HL-60 (cell line): ENCODE data around the gene EYA3.
"Not testable (repeated sequence)": the region's sequence is repeated elsewhere in the genome, so short reads cannot be mapped to it uniquely, and the experiment has no call there.

Source experiments
- DNase-seq, 2 experiments: peaks; one replicate each; pipeline ENCODE4 v3.0.0-alpha.2; 2010 to 2020; ENCODE audit warnings: low read depth in 1 of 2, low spot score in 1 of 2
- H3K27ac ChIP-seq: fragments of 250-450 bp; sonication (Bioruptor Pico); replicated peaks from 2 replicates; pipeline ENCODE4 v1.5.1; 2020; ENCODE audit warnings: mild to moderate bottlenecking, moderate library complexity
- H3K27me3 ChIP-seq: fragments of 250-450 bp; sonication (Bioruptor Pico); 2 replicates; pipeline ENCODE4 v1.5.1; 2021; ENCODE audit warnings: mild to moderate bottlenecking, moderate library complexity; ENCODE audit not compliant: insufficient read depth, poor library complexity, severe bottlenecking
- H3K4me3 ChIP-seq: replicated peaks from 2 replicates; pipeline ENCODE4 v1.5.1; 2011; ENCODE audit warnings: mild to moderate bottlenecking, control low read depth, low read length; ENCODE audit not compliant: insufficient read depth
- CTCF ChIP-seq: IDR thresholded peaks from one replicate; pipeline ENCODE4 v1.5.1; 2011; ENCODE audit warnings: low read length, control low read depth, inconsistent platforms; ENCODE audit not compliant: insufficient read depth
- GABPA ChIP-seq: IDR thresholded peaks from 2 replicates; pipeline ENCODE4 v1.6.1; 2012; ENCODE audit warnings: low read depth
- POLR2AphosphoS5 ChIP-seq: IDR thresholded peaks from 2 replicates; pipeline ENCODE4 v1.6.1; 2012; ENCODE audit warnings: low read depth
- REST ChIP-seq: IDR thresholded peaks from 2 replicates; pipeline ENCODE4 v1.6.1; 2012; ENCODE audit warnings: low read depth; ENCODE audit not compliant: insufficient replicate concordance
- SPI1 ChIP-seq: IDR thresholded peaks from 2 replicates; pipeline ENCODE4 v1.6.1; 2012; ENCODE audit warnings: low read depth, mild to moderate bottlenecking, borderline replicate concordance

EYA3 gene

GRCh38 chr1:27999055-27999454 is 89.4 kb downstream of the EYA3 start:
- Histone ChIP-seq H3K27me3 (no peaks in the 10 kb centered on the region), H3K4me3 (no peak overlapping the region), H3K27ac (no peak overlapping the region)
- DNase-seq: no peak
- TF ChIP-seq CTCF: no peak
- no peak for TF ChIP-seq GABPA
- no peak for TF ChIP-seq REST
- no peak for TF ChIP-seq SPI1
- TF ChIP-seq POLR2AphosphoS5: no peak

- DNase-seq: peak in 1 of 2 experiments; percentile 5
- H3K4me3 ChIP-seq, H3K27me3 ChIP-seq: not testable (repeated sequence)
- peak overlapping the region; percentile 61 for H3K27ac ChIP-seq
Measured at GRCh38 chr1:27994526-27994925, 93.9 kb downstream of the EYA3 start.

- TF ChIP-seq SPI1 (no peak), CTCF (no peak), GABPA (no peak), REST (no peak), POLR2AphosphoS5 (no peak)
- Histone ChIP-seq H3K4me3 (no peak overlapping the region), H3K27me3 (no peaks in the 10 kb centered on the region), H3K27ac (peak overlapping the region; percentile 61)
- DNase-seq: peak; percentile 34 to 85
Measured at GRCh38 chr1:27994060-27994459, 94.3 kb downstream of the EYA3 start.

- DNase-seq: peak in 1 of 2 experiments; percentile 70
- no peaks in the 10 kb centered on the region for H3K27me3 ChIP-seq
- TF ChIP-seq REST (no peak), POLR2AphosphoS5 (no peak), GABPA (no peak), CTCF (no peak), SPI1 (no peak)
- no peak overlapping the region for H3K4me3 ChIP-seq
- peak overlapping the region; percentile 61 for H3K27ac ChIP-seq
Measured at GRCh38 chr1:27993241-27993640, 95.2 kb downstream of the EYA3 start.
